ENCODE results near the gene RNU4-1.

GRCh38 chr12:120254809-120255208 is 38.2 kb downstream of the RNU4-1 start:
- TF ChIP-seq CSRNP3 (CRISPR knock-in tag; IDR thresholded peaks at IDR 0.05): no peak
- no peak for TF ChIP-seq CSDC2 (CRISPR knock-in tag; IDR thresholded peaks at IDR 0.05)
- TF ChIP-seq PATZ1 (CRISPR knock-in tag; IDR thresholded peaks at IDR 0.05; ENCODE audit: borderline replicate concordance): no peak
- TF ChIP-seq POU6F1 (CRISPR knock-in tag; IDR thresholded peaks at IDR 0.05; ENCODE audit: borderline replicate concordance, low read depth): no peak
- no peak for TF ChIP-seq RARB (CRISPR knock-in tag; IDR thresholded peaks at IDR 0.05)
- TF ChIP-seq ZFP3 (CRISPR knock-in tag; IDR thresholded peaks at IDR 0.05): no peak
- TF ChIP-seq ARNTL (CRISPR knock-in tag; IDR thresholded peaks at IDR 0.05; ENCODE audit: borderline replicate concordance, low read depth): no peak
- no peak for TF ChIP-seq ESRRG (CRISPR knock-in tag; IDR thresholded peaks at IDR 0.05)
- no peak for TF ChIP-seq ZC3H10 (CRISPR knock-in tag; IDR thresholded peaks at IDR 0.05)

Measured in SK-N-SH treated with all-trans-retinoic acid at 6 μM for 48 hours (cell line).